Caki2 (cell line): ENCODE measurements around the gene CDKAL1. TPM values are rescaled to one million over a fixed set of nuclear protein-coding genes. Genes with fewer than 3 reads are reported as not detected.

Experiments used
- DNase-seq: peaks from one replicate; pipeline ENCODE4 v3.0.0-alpha.2; 2015; ENCODE audit warnings: low read depth
- in situ Hi-C: cut with HindIII; loops from 2 replicates; pipeline ENCODE4 v1.10.0; 2016; ENCODE audit warnings: low sequenced_read_pairs, low pct_unique_long_range_greater_than_20kb, mixed read lengths
- total RNA-seq: library from RNA; depleted of rRNA; stranded (reverse); fragments of >200 nt; shearing (Covaris generic); gene quantifications from 2 replicates; pipeline ENCODE4 v1.2.3, GENCODE V29; 2014; ENCODE audit warnings: low replicate concordance

The CDKAL1 gene
- total RNA-seq, 1 experiment from 2014 or later: 40.9 TPM

DNA sequence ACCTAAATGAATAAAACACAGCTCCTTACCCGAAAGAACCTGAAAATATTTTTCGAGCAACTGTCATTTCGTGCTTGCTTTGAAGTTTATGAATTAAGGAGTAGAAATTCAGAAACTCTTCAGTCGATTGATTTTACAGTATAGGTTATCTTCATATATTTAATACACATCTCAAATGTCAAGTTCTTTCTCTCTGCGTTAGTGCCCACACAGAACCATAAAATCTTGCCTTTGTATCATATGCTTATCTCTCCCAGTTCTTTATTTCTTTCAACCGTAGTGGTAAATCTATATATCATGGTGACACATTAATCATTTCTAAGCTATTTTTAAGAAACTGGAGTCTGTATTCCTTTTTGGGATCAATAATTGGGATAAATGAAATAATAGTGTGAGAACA, 397.5 kb downstream of the CDKAL1 start:
- in situ Hi-C loops: no loop called here
- no peak for DNase-seq

DNA sequence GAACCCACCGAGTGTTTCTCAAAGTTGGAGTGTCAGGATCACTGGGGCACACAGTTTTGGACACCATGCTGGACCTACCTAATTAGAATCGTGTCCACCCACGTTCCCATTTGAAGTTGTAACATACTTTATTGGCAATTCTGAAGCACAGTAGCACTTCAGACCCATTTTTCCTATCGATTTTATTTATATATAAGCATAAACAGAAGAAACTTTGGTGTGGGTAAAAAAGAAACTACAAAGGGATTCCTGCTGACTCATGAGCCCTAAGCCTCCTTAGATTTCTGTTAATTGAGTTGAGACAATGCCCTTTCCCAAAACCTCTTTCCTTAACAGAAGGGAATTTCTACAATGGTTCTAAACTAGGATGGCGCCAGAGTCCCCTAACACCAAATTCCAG, 398.0 kb downstream of the CDKAL1 start:
- in situ Hi-C loops: no loop called here
- no peak for DNase-seq

DNA sequence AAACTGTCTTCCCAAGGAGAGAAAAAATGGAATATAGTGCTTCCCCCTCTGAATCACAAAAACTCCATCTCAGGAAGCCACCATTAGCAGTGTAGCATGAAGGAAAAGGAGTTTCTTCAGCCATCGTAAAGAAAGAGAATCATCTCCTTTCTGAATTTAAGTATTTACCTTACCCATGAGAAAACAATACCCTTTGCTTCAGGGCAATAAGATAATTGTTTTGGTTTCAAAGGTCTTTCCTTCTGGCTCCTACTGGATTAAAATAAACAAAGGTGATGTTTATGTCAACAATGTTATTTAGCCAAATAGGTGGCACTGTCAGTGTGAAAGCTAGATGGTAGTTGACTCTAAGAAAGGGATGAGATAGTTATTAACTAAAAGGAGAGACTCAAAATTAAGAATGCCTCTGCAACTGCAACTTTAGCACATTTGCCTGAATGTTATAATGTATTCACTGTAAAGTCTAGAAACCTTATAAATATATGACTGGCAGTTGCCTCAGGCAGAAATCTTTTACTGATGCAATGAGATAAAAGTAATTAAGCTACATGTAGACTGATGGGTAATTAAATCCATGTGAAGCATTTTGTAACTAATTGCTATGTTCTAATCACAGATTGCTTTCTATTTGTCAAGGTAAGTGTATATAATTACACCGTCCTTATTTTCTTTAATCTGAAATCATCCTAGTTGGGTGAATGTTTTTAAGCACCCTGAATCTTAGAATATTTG, 399.0 kb downstream of the CDKAL1 start:
- DNase-seq: peak; percentile 39
- in situ Hi-C loops: no loop called here

DNA sequence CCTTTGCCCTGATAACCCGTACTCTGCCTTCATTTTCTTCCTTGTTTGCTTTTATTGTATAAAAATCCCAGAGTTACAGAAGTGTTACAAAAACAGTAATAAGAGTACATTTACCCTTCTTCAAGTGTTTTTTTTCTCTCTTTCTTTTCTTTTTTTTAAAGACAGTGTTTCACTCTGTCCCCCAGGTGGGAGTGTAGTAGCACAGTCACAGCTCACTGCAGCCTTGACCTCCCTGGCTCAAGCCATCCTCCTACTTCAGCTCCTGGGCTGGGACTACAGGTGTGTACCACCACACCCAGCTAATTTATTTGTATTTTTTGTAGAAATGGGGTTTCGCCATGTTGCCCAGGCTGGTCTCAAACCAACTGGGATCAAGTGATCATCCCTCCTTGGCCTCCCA, 402.7 kb downstream of the CDKAL1 start:
- in situ Hi-C loops: no loop called here
- no peak for DNase-seq

GRCh38 chr6:20939161-20939775, 405.0 kb downstream of the CDKAL1 start:
- DNase-seq: peak; percentile 42
- in situ Hi-C loops: no loop called here

DNA sequence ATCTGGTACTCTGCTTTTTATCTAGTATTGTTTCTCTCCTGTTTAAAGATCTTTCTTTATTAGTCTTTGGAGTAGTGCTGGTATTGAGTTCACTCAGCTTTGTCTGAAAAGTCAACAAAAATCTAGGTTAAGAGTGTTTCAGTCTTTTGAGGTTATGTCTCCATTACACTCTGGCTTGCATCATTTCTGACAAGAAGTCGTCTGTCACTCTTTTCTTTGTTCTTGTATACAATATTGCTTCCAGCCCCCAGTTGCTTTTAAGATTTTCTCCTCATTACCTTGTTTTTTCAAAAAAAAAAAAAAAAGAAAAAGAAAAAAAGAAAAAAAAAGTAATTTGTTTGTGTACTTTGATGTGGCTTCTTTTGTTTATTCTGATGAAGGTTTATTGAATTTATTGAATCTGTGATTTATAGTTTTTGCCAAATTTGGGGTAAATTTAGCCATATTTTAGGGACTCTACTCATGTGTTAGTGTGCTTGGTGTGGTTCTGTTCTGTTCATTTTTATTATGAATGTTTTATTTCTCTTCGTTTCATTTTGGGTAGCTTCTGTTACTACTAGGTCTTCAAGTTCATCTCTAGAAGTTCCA, 408.9 kb downstream of the CDKAL1 start:
- in situ Hi-C loops: no loop called here
- no peak for DNase-seq

GRCh38 chr6:20943922-20944321, 409.7 kb downstream of the CDKAL1 start:
- in situ Hi-C loops: no loop called here
- no peak for DNase-seq

- in situ Hi-C loops: no loop called here
- DNase-seq: no peak
Observed at GRCh38 chr6:20946022-20946421, 411.8 kb downstream of the CDKAL1 start.

- in situ Hi-C loops: no loop called here
- DNase-seq: no peak
Observed at GRCh38 chr6:20946890-20947289, 412.6 kb downstream of the CDKAL1 start.

- no peak for DNase-seq
- in situ Hi-C loops: no loop called here
Observed at GRCh38 chr6:20947977-20948376, 413.7 kb downstream of the CDKAL1 start.

GRCh38 chr6:20948556-20948955, 414.3 kb downstream of the CDKAL1 start:
- in situ Hi-C loops: no loop called here
- no peak for DNase-seq

- DNase-seq: no peak
- in situ Hi-C loops: no loop called here
Observed at GRCh38 chr6:20949138-20949537, 414.9 kb downstream of the CDKAL1 start.

- DNase-seq: peak; percentile 65
- in situ Hi-C loops: no loop called here
Observed at GRCh38 chr6:20952699-20953474, 418.6 kb downstream of the CDKAL1 start.

DNA sequence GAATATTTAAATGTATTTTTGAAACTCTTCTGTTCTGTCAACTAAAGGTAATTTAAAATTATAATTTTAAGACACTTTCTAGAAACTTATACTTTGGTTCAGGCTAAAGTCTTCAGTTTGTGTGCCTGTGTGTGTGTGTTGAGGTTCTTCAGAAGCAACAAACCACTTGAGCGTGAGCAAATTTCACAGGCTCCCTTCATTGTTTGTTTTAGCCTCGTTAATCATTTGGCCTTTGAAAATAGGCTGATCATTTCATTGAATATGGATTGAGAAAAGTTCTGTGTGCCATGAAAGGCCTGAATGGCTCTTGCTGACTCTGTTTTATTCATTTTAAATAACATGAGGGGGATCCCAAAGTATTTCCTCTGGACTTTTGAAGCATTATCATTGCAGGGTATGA, 420.1 kb downstream of the CDKAL1 start:
- in situ Hi-C loops: no loop called here
- DNase-seq: no peak

GRCh38 chr6:20955131-20955530, 420.9 kb downstream of the CDKAL1 start:
- in situ Hi-C loops: no loop called here
- DNase-seq: no peak

- no peak for DNase-seq
- in situ Hi-C loops: no loop called here
Observed at GRCh38 chr6:20955751-20956150, 421.5 kb downstream of the CDKAL1 start.

- no peak for DNase-seq
- in situ Hi-C loops: no loop called here
Observed at GRCh38 chr6:20960067-20960466, 425.8 kb downstream of the CDKAL1 start.

DNA sequence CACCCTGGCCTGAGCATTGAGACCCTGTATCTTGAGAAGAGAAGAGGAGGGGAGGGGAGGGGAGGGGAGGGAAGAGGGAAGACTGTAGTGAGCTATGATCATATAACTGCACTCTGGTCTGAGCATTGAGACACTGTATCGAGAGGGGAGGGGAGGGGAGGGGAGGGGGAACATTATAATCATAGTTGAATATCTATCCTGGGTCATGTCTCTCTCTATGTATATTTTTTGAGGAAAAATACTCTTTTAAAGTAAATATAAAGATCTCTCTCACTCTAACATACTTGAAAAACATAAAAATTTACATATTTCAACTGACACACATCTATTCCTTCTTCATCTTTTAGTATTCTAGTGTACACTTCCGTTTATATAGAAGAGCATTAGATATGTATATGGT, 431.0 kb downstream of the CDKAL1 start:
- in situ Hi-C loops: no loop called here
- DNase-seq: no peak

DNA sequence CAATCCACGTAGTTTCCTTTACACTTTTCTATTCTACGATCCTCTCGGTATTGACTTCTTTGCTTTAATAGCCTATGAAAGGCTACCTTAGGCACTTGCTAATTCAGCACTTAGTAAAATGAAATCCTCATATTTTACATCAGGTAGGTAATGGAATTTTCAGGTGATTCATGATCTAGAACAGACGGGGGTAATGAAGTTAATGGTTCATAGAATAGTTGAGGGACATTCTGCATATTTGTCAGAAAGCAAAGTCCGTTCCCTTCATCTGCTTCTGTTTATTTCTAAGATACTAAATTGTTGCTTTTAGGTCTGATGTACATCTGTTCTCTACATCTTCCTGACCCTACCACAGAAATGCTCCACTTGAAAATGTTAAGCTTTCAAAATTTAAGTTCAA, 431.7 kb downstream of the CDKAL1 start:
- no peak for DNase-seq
- in situ Hi-C loops: no loop called here
